Mesenchymal stem cell (in vitro differentiated cells and primary cell): Measurements from ENCODE around the gene CLEC16A.

Experiments used
- DNase-seq: peaks from one replicate; pipeline ENCODE4 v3.0.0-alpha.2; 2013
- H2AFZ ChIP-seq: one replicate; pipeline ENCODE4 v1.6.1; 2013; ENCODE audit warnings: low read depth, mild to moderate bottlenecking, control low read depth, inconsistent platforms, low read length, moderate library complexity
- H2AK5ac ChIP-seq: 2 replicates; pipeline ENCODE4 v1.6.1; 2013; ENCODE audit warnings: low read length, moderate library complexity, mild to moderate bottlenecking, inconsistent platforms; ENCODE audit not compliant: severe bottlenecking
- H2BK120ac ChIP-seq: one replicate; pipeline ENCODE4 v1.6.1; 2013; ENCODE audit warnings: low read depth, mild to moderate bottlenecking, inconsistent platforms, low read length, moderate library complexity
- H2BK12ac ChIP-seq, 2 experiments: one replicate each; pipeline ENCODE4 v1.6.1; 2013; ENCODE audit warnings: inconsistent platforms in 2 of 2, low read length in 2 of 2, mild to moderate bottlenecking in 2 of 2, moderate library complexity in 2 of 2, control low read depth in 1 of 2
- H2BK15ac ChIP-seq: one replicate; pipeline ENCODE4 v1.6.1; 2013; ENCODE audit warnings: mild to moderate bottlenecking, low read depth, inconsistent platforms; ENCODE audit not compliant: poor library complexity, severe bottlenecking
- H2BK5ac ChIP-seq: 2 replicates; pipeline ENCODE4 v1.6.1; 2013; ENCODE audit warnings: low read depth, mild to moderate bottlenecking, low read length, control low read depth, inconsistent platforms; ENCODE audit not compliant: poor library complexity, severe bottlenecking
- H3K14ac ChIP-seq, 2 experiments: one replicate each; pipeline ENCODE4 v1.6.1; 2013; ENCODE audit warnings: inconsistent platforms in 2 of 2, low read length in 2 of 2, control low read depth in 1 of 2, mild to moderate bottlenecking in 1 of 2, moderate library complexity in 1 of 2
- H3K18ac ChIP-seq, 2 experiments: one replicate each; pipeline ENCODE4 v1.6.1; 2013; ENCODE audit warnings: inconsistent platforms in 2 of 2, low read length in 2 of 2, control low read depth in 1 of 2, low read depth in 1 of 2, mild to moderate bottlenecking in 1 of 2
- H3K23ac ChIP-seq, 2 experiments: one replicate each; pipeline ENCODE4 v1.6.1; 2013; ENCODE audit warnings: inconsistent platforms in 2 of 2, low read length in 2 of 2, mild to moderate bottlenecking in 2 of 2, moderate library complexity in 2 of 2, control low read depth in 1 of 2
- H3K27ac ChIP-seq: 2 replicates; pipeline ENCODE4 v1.5.1; 2013; ENCODE audit warnings: mild to moderate bottlenecking, moderate library complexity, low read length, control low read depth, inconsistent platforms; ENCODE audit not compliant: poor library complexity, severe bottlenecking
- H3K27me3 ChIP-seq, 2 experiments: 2 replicates each; pipeline versions ENCODE4 v1.6.1 to v1.7.0; 2013; ENCODE audit warnings: low read length in 2 of 2, mild to moderate bottlenecking in 2 of 2, moderate library complexity in 2 of 2, control low read depth in 1 of 2, inconsistent platforms in 1 of 2; ENCODE audit not compliant: control insufficient read depth in 1 of 2, insufficient read depth in 1 of 2
- H3K36me3 ChIP-seq, 2 experiments: 2 replicates each; pipeline versions ENCODE4 v1.6.1 to v1.7.0; 2013; ENCODE audit warnings: low read length in 2 of 2, control low read depth in 1 of 2, inconsistent platforms in 1 of 2, low read depth in 1 of 2, mild to moderate bottlenecking in 1 of 2; ENCODE audit not compliant: insufficient read depth in 2 of 2, control insufficient read depth in 1 of 2
- H3K4ac ChIP-seq, 2 experiments: one replicate each; pipeline ENCODE4 v1.6.1; 2013; ENCODE audit warnings: inconsistent platforms in 2 of 2, low read length in 2 of 2, mild to moderate bottlenecking in 2 of 2, moderate library complexity in 2 of 2, control low read depth in 1 of 2, low read depth in 1 of 2
- H3K4me1 ChIP-seq: 2 replicates; pipeline ENCODE4 v1.6.1; 2013; ENCODE audit warnings: low read depth, low read length, control low read depth; ENCODE audit not compliant: control insufficient read depth, insufficient read depth
- H3K4me2 ChIP-seq: 2 replicates; pipeline ENCODE4 v1.6.1; 2013; ENCODE audit warnings: low read length, mild to moderate bottlenecking, inconsistent platforms; ENCODE audit not compliant: poor library complexity, severe bottlenecking
- H3K4me3 ChIP-seq, 2 experiments: 2 replicates each; pipeline versions ENCODE4 v1.5.1 to v1.7.0; 2013; ENCODE audit warnings: low read length in 2 of 2, mild to moderate bottlenecking in 2 of 2, control low read depth in 1 of 2, low read depth in 1 of 2; ENCODE audit not compliant: insufficient read depth in 1 of 2
- H3K79me1 ChIP-seq: replicated peaks from 2 replicates; pipeline ENCODE4 v1.6.1; 2013; ENCODE audit warnings: mild to moderate bottlenecking, control low read depth, low read length, inconsistent platforms; ENCODE audit not compliant: poor library complexity, severe bottlenecking
- H3K9ac ChIP-seq: 2 replicates; pipeline ENCODE4 v1.7.0; 2013; ENCODE audit warnings: mild to moderate bottlenecking, low read length, moderate library complexity
- H3K9me3 ChIP-seq: 2 replicates; pipeline ENCODE4 v1.7.0; 2013; ENCODE audit warnings: mild to moderate bottlenecking, low read length; ENCODE audit not compliant: control insufficient read depth
- H4K8ac ChIP-seq: one replicate; pipeline ENCODE4 v1.6.1; 2013; ENCODE audit warnings: inconsistent platforms, mild to moderate bottlenecking, low read length, moderate library complexity
- H4K91ac ChIP-seq: one replicate; pipeline ENCODE4 v1.6.1; 2013; ENCODE audit warnings: mild to moderate bottlenecking, low read length, inconsistent platforms
- WGBS: methylation state at CpG from one replicate; pipeline ENCODE4 v1.1.7; 2013; ENCODE audit warnings: mixed read lengths; 5-methylcytosine and 5-hydroxymethylcytosine counted together

The CLEC16A gene

GRCh38 chr16:11215935-11216556, 271.7 kb downstream of the CLEC16A start:
- Histone ChIP-seq H2BK15ac (no peak overlapping the region), H3K4me2 (no peak overlapping the region), H3K27ac (no peak overlapping the region), H3K18ac (no peak overlapping the region), H3K4me3 (no peak overlapping the region), H3K4ac (no peak overlapping the region), H3K23ac (no peak overlapping the region), H4K91ac (no peak overlapping the region), H3K4me1 (peaks cover 5% of the 10 kb centered on the region), H2BK12ac (no peak overlapping the region), H2AFZ (no peak overlapping the region), H2BK120ac (no peak overlapping the region), H3K9ac (no peak overlapping the region), H2AK5ac (no peak overlapping the region), H3K27me3 (peaks cover 8 to 12% of the 10 kb centered on the region in 2 experiments), H3K79me1 (no peaks in the 10 kb centered on the region), H3K14ac (no peak overlapping the region), H3K36me3 (no peaks in the 10 kb centered on the region), H3K9me3 (peaks cover 30% of the 10 kb centered on the region), H2BK5ac (no peak overlapping the region), H4K8ac (no peak overlapping the region)
- no peak for DNase-seq
- WGBS = 95% methylated on average over 2 of the region's 3 CpGs

- peaks cover 3% of the 10 kb centered on the region for H3K4me1 ChIP-seq
- no peak overlapping the region for H2BK15ac ChIP-seq
- no peak overlapping the region for H2BK12ac ChIP-seq
- no peak overlapping the region for H4K8ac ChIP-seq
- H2AK5ac ChIP-seq = no peak overlapping the region
- no peak overlapping the region for H3K18ac ChIP-seq
- DNase-seq = no peak
- no peak overlapping the region for H3K4me2 ChIP-seq
- no peak overlapping the region for H3K14ac ChIP-seq
- H3K27me3 ChIP-seq = peaks cover 0 to 8% of the 10 kb centered on the region in 2 experiments
- H3K36me3 ChIP-seq = no peaks in the 10 kb centered on the region
- no peak overlapping the region for H3K4ac ChIP-seq
- no peak overlapping the region for H2BK5ac ChIP-seq
- no peaks in the 10 kb centered on the region for H3K79me1 ChIP-seq
- H3K9me3 ChIP-seq = peaks cover 30% of the 10 kb centered on the region
- H2BK120ac ChIP-seq = no peak overlapping the region
- H3K23ac ChIP-seq = no peak overlapping the region
- no peak overlapping the region for H2AFZ ChIP-seq
- H3K27ac ChIP-seq = no peak overlapping the region
- peak overlapping the region in 1 of 2 experiments; percentile 5 for H3K4me3 ChIP-seq
- H3K9ac ChIP-seq = no peak overlapping the region
- 80% methylated on average over 3 of the region's 3 CpGs for WGBS
- H4K91ac ChIP-seq = no peak overlapping the region
These were observed 273.6 kb downstream of the CLEC16A start for GRCh38 chr16:11217651-11218603.

- Histone ChIP-seq H3K23ac (no peak overlapping the region), H3K9me3 (peaks cover 30% of the 10 kb centered on the region), H3K27ac (no peak overlapping the region), H3K79me1 (no peaks in the 10 kb centered on the region), H3K14ac (no peak overlapping the region), H3K18ac (no peak overlapping the region), H3K4me2 (no peak overlapping the region), H3K27me3 (peaks cover 0 to 4% of the 10 kb centered on the region in 2 experiments), H2BK15ac (no peak overlapping the region), H2BK5ac (no peak overlapping the region), H2BK12ac (no peak overlapping the region), H3K36me3 (no peaks in the 10 kb centered on the region), H3K4me1 (no peaks in the 10 kb centered on the region), H4K8ac (no peak overlapping the region), H3K9ac (no peak overlapping the region), H3K4ac (no peak overlapping the region), H2AK5ac (no peak overlapping the region), H3K4me3 (no peak overlapping the region), H2AFZ (no peak overlapping the region), H4K91ac (no peak overlapping the region), H2BK120ac (no peak overlapping the region)
- no peak for DNase-seq
- WGBS = 100% methylated on average over 1 of the region's 1 CpG
These were observed 274.2 kb downstream of the CLEC16A start for GRCh38 chr16:11218604-11218962.

GRCh38 chr16:11219178-11219577, 274.8 kb downstream of the CLEC16A start:
- WGBS = 91% methylated on average over 4 of the region's 4 CpGs
- Histone ChIP-seq H2AK5ac (no peak overlapping the region), H3K27me3 (peaks cover 0 to 4% of the 10 kb centered on the region in 2 experiments), H3K4me1 (peaks cover 3% of the 10 kb centered on the region), H3K14ac (no peak overlapping the region), H2BK12ac (no peak overlapping the region), H2BK5ac (no peak overlapping the region), H4K91ac (no peak overlapping the region), H3K9ac (no peak overlapping the region), H3K4me3 (no peak overlapping the region), H3K36me3 (no peaks in the 10 kb centered on the region), H4K8ac (no peak overlapping the region), H2BK15ac (no peak overlapping the region), H2AFZ (no peak overlapping the region), H3K23ac (peak overlapping the region in 1 of 2 experiments; percentile 64), H3K9me3 (peaks cover 30% of the 10 kb centered on the region), H3K27ac (no peak overlapping the region), H3K79me1 (no peaks in the 10 kb centered on the region), H3K4ac (no peak overlapping the region), H3K4me2 (no peak overlapping the region), H2BK120ac (no peak overlapping the region), H3K18ac (no peak overlapping the region)
- DNase-seq = no peak
